GM12865 (cell line): Measurements from ENCODE around the gene PLEKHA6.
"Not testable (repeated sequence)": the region's sequence is repeated elsewhere in the genome, so short reads cannot be mapped to it uniquely, and the experiment has no call there.

Source experiments
- DNase-seq: peaks from one replicate; pipeline ENCODE4 v3.0.0; 2010; ENCODE audit warnings: low read depth
- H3K4me3 ChIP-seq: 2 replicates; pipeline ENCODE4 v1.5.1; 2011; ENCODE audit warnings: mild to moderate bottlenecking, low read depth, low read length, control low read depth
- CTCF ChIP-seq: IDR thresholded peaks from 2 replicates; pipeline ENCODE4 v1.5.1; 2011; ENCODE audit warnings: low read length, control low read depth, low read depth, inconsistent platforms; ENCODE audit not compliant: insufficient read depth; ENCODE audit errors: missing control alignments

The PLEKHA6 gene

GRCh38 chr1:204242920-204243319 lies 116.8 kb downstream of the PLEKHA6 start:
- TF ChIP-seq CTCF, result no peak
- DNase-seq, result no peak
- H3K4me3 ChIP-seq, result no peak overlapping the region

- no peak overlapping the region for H3K4me3 ChIP-seq
- DNase-seq, result no peak
- TF ChIP-seq CTCF, result no peak
Observed at GRCh38 chr1:204241914-204242313, 117.8 kb downstream of the PLEKHA6 start.

- H3K4me3 ChIP-seq, result no peak overlapping the region
- DNase-seq, result no peak
- no peak for TF ChIP-seq CTCF
Observed at GRCh38 chr1:204241050-204241449, 118.7 kb downstream of the PLEKHA6 start.

GRCh38 chr1:204240233-204240632 lies 119.5 kb downstream of the PLEKHA6 start:
- no peak for DNase-seq
- no peak overlapping the region for H3K4me3 ChIP-seq
- no peak for TF ChIP-seq CTCF

GRCh38 chr1:204239401-204239800 lies 120.3 kb downstream of the PLEKHA6 start:
- not testable (repeated sequence) for H3K4me3 ChIP-seq, DNase-seq

GRCh38 chr1:204238520-204238919 lies 121.2 kb downstream of the PLEKHA6 start:
- not testable (repeated sequence) for DNase-seq, H3K4me3 ChIP-seq

- not testable (repeated sequence) for H3K4me3 ChIP-seq, DNase-seq
Observed at GRCh38 chr1:204237515-204237914, 122.2 kb downstream of the PLEKHA6 start.

- no peak overlapping the region for H3K4me3 ChIP-seq
- TF ChIP-seq CTCF, result no peak
- DNase-seq, result no peak
Observed at GRCh38 chr1:204232526-204232925, 127.2 kb downstream of the PLEKHA6 start.

- no peak for DNase-seq
- no peak overlapping the region for H3K4me3 ChIP-seq
- TF ChIP-seq CTCF, result no peak
Observed at GRCh38 chr1:204230211-204230610, 129.5 kb downstream of the PLEKHA6 start.
